Measurements from ENCODE around the gene GLIS2.

- TF ChIP-seq POLR2AphosphoS5 (IDR thresholded peaks at IDR 0.05; ENCODE audit: low read depth, low read length) (no peak), TAF1 (IDR thresholded peaks at IDR 0.05; ENCODE audit: borderline replicate concordance, insufficient read depth, low read length) (no peak)
- TF ChIP-seq, protein P1, sequence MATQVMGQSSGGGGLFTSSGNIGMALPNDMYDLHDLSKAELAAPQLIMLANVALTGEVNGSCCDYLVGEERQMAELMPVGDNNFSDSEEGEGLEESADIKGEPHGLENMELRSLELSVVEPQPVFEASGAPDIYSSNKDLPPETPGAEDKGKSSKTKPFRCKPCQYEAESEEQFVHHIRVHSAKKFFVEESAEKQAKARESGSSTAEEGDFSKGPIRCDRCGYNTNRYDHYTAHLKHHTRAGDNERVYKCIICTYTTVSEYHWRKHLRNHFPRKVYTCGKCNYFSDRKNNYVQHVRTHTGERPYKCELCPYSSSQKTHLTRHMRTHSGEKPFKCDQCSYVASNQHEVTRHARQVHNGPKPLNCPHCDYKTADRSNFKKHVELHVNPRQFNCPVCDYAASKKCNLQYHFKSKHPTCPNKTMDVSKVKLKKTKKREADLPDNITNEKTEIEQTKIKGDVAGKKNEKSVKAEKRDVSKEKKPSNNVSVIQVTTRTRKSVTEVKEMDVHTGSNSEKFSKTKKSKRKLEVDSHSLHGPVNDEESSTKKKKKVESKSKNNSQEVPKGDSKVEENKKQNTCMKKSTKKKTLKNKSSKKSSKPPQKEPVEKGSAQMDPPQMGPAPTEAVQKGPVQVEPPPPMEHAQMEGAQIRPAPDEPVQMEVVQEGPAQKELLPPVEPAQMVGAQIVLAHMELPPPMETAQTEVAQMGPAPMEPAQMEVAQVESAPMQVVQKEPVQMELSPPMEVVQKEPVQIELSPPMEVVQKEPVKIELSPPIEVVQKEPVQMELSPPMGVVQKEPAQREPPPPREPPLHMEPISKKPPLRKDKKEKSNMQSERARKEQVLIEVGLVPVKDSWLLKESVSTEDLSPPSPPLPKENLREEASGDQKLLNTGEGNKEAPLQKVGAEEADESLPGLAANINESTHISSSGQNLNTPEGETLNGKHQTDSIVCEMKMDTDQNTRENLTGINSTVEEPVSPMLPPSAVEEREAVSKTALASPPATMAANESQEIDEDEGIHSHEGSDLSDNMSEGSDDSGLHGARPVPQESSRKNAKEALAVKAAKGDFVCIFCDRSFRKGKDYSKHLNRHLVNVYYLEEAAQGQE (IDR thresholded peaks at IDR 0.05; ENCODE audit: insufficient read depth in 1 of 2, low read depth in 2 of 2, low read length in 2 of 2), result no peak
Measured at GRCh38 chr16:4293822-4294457, 21.9 kb upstream of the GLIS2 start.
